GM13976 (cell line): ENCODE data around the gene ABCB4.

ENCODE experiments used
- DNase-seq: peaks from one replicate; pipeline ENCODE4 v3.0.0; 2012; ENCODE audit warnings: low spot score
- in situ Hi-C: fragments of 300-500 bp; cut with MboI; formaldehyde crosslinking; loops from one replicate; pipeline ENCODE4 v1.12.0; 2022; ENCODE audit warnings: low sequenced_read_pairs, mixed read lengths, inconsistent platforms; ENCODE audit not compliant: unreplicated experiment
- TF ChIP-seq, protein P1 (sequence below): IDR thresholded peaks from 2 replicates; pipeline ENCODE4 v1.5.1; 2012; ENCODE audit warnings: borderline replicate concordance, mild to moderate bottlenecking; ENCODE audit not compliant: insufficient read depth; ENCODE audit errors: extremely low read depth, missing control alignments, control extremely low read depth

The ABCB4 gene

DNA sequence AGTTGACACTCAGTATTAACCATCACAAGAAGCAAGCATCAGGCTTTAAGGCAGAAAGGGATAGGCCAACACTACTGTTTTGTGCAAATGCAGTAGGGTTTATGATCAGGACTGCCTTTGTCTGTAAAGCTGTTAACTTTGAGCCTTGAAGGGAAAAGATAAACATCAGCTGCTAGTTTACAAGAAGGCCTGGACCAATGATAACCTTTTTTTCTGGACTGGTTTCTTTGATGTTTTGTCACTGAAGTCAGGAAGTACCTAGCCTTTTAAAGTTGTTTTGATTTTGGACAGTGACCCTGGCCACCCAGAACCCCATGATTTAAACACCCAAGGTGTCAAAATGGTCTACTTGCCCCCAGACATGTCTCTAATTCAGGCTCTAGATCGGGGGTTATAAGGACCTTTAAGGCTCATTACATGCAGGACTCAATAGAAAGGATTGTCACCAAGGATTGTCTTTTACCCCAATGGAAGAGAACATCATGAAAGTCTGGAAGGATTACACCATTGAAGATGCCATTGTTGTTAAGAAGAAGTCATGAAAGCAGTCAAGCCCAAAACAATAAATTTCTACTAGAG lies 79.9 kb downstream of the ABCB4 start:
- TF ChIP-seq, protein P1, sequence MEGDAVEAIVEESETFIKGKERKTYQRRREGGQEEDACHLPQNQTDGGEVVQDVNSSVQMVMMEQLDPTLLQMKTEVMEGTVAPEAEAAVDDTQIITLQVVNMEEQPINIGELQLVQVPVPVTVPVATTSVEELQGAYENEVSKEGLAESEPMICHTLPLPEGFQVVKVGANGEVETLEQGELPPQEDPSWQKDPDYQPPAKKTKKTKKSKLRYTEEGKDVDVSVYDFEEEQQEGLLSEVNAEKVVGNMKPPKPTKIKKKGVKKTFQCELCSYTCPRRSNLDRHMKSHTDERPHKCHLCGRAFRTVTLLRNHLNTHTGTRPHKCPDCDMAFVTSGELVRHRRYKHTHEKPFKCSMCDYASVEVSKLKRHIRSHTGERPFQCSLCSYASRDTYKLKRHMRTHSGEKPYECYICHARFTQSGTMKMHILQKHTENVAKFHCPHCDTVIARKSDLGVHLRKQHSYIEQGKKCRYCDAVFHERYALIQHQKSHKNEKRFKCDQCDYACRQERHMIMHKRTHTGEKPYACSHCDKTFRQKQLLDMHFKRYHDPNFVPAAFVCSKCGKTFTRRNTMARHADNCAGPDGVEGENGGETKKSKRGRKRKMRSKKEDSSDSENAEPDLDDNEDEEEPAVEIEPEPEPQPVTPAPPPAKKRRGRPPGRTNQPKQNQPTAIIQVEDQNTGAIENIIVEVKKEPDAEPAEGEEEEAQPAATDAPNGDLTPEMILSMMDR, result no peak
- no peak for DNase-seq

DNA sequence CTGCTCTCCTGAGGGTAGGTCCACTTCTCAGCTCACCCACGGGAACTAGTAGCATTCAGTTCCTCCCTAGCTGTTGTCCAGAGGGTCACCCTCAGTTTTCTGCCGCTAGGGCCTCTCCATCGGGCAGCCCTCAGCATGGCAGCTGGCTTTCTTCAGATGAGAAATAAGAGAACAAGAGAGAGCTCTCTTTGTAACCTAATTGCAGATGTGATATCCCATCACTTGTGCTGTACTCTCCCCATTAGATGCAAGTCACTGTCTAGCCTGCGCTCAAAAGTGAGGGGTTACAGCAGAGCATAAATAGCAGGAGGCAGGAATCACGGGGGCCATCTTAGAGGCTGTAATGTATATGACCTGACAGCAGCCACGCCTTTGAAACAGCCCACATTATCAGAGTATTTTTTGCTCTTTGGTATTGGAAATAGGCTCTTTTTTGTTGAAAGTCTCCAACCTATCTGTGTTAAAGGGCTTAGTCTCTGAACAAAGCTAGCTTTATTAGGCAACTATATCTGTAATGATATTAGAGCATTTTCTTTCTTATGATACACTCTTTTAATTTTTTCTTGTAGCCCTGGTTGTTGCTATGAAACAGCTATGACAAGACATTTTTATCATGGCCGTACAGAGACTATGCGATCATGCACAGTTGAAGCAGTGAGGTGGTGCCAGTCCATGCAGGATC lies 84.3 kb downstream of the ABCB4 start:
- in situ Hi-C loops, result no loop called here
- no peak for DNase-seq
- TF ChIP-seq, protein P1, result no peak

More for the DNA sequence above, 79.9 kb downstream of the ABCB4 start:
- in situ Hi-C loops, result no loop called here

DNA sequence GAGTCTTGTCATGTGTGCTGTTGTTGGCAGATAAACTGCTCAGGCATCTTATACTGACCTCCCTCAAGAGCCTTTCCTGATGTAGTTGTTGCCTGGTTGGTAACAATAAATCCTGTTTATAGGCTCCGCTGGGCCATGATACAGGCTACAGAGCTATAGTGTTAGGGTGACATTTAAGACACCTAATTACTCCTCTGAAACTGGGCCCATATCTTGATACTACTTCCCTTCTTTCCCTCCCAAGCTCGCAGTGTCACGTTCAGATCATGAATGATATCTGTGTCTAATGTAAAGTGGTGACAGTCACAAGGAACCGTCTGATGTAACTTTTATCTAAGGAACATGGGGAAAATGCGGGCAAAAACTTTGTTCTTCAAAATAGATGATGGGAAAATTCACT lies 94.6 kb downstream of the ABCB4 start:
- in situ Hi-C loops, result no loop called here
- no peak for DNase-seq
- TF ChIP-seq, protein P1, result no peak

DNA sequence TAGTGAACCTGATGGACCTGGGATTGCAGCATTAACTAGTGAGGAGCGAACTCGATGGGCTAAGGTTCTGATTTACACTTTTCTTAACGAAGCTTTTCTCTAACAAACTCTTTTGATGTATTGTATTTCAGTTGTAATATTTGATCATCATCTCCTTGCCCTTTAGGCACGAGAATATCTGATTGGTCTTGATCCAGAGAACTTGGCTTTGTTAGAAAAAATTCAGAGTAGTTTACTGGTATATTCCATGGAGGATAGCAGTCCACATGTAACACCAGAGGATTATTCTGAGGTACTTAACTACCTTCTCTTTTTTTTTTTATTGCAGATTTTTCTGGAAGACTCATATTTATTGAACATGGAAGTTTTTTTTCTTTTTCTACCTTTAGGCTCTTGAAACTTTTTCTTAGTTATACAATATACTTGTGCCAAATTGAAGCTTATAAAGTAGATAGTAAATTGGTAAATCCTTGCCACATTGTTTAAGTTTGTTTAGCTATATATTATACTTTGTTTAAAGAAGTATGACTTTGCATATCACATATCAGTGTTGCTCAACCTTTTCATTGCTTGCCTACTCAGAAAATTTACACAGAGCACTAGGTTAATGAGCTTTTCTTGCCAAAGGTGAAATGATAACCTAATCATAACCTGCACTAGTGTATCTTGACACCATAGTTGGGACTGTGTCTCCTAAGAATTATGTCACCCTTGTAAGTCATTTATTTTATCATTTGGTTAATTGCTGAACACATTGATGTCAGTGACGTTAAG lies 99.6 kb downstream of the ABCB4 start:
- TF ChIP-seq, protein P1, result no peak
- in situ Hi-C loops, result no loop called here

DNA sequence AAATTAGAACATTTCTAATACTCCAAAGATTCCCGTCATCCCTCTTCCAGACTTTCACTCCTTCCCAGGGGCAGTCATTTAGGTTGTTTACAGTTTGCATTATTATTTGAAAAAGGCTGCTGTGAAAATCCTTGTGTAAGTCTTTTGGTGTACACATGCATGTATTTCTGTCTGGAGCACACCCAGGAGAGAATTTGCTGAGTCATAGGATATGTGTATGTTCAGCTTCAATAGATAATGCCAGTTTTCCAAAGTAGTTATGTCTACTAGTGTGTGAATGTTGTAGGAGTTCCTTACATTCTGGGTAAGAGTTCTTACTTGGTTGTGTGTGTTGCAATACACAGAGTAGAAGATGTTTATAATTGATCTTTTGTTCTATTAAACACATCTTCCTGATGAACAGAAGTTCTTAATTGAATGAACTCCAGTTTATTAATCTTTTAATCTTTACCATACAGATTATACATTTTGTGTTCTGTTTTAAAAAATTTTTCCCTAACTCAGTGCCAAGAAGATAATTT lies 104.8 kb downstream of the ABCB4 start:
- no peak for DNase-seq
- TF ChIP-seq, protein P1, result no peak
- in situ Hi-C loops, result no loop called here

More for the DNA sequence above, 99.6 kb downstream of the ABCB4 start:
- no peak for DNase-seq

DNA sequence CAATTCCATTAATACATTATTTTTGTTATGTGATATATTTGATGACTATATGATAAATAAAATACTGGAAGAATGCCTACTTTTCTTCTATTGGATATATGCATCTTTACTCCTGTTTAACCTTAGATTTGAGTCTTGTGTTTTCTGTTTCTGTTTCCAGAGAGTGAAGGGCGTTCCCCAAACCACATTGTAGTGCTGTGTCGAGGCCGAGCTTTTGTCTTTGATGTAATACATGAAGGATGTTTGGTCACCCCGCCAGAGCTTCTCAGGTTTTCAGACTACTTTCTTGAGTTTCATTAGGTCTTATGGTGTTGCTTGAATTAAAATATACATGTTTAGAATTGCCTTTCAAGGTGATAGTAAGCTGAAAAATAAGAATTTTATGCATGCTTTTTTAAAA lies 106.3 kb downstream of the ABCB4 start:
- no peak for DNase-seq
- TF ChIP-seq, protein P1, result no peak
- in situ Hi-C loops, result no loop called here
